Measurements from ENCODE around the gene PLGRKT.
"Not testable (repeated sequence)": the region's sequence is repeated elsewhere in the genome, so short reads cannot be mapped to it uniquely, and the experiment has no call there.

PLGRKT gene

GRCh38 chr9:5388026-5388819 is 49.5 kb downstream of the PLGRKT start:
- in situ Hi-C loops (cut with MboI; ENCODE audit: low sequenced_read_pairs): no loop called here

- in situ Hi-C loops (cut with MboI; ENCODE audit: low sequenced_read_pairs): no loop called here
Observed at GRCh38 chr9:5384436-5384835, 53.3 kb downstream of the PLGRKT start.

GRCh38 chr9:5382479-5382878 is 55.2 kb downstream of the PLGRKT start:
- in situ Hi-C loops (cut with MboI; ENCODE audit: low sequenced_read_pairs): no loop called here

GRCh38 chr9:5375790-5376477 is 61.8 kb downstream of the PLGRKT start:
- in situ Hi-C loops (cut with MboI; ENCODE audit: low sequenced_read_pairs): no loop called here

- in situ Hi-C loops (cut with MboI; ENCODE audit: low sequenced_read_pairs): no loop called here
Observed at GRCh38 chr9:5375091-5375490, 62.6 kb downstream of the PLGRKT start.

GRCh38 chr9:5364294-5365024 is 73.3 kb downstream of the PLGRKT start:
- in situ Hi-C loops (cut with MboI; ENCODE audit: low sequenced_read_pairs): no loop called here

GRCh38 chr9:5361326-5362010 is 76.3 kb downstream of the PLGRKT start:
- in situ Hi-C loops (cut with MboI; ENCODE audit: low sequenced_read_pairs): no loop called here

GRCh38 chr9:5360341-5360740 is 77.4 kb downstream of the PLGRKT start:
- in situ Hi-C loops (cut with MboI; ENCODE audit: low sequenced_read_pairs): no loop called here

- in situ Hi-C loops (cut with MboI; ENCODE audit: low sequenced_read_pairs): no loop called here
Observed at GRCh38 chr9:5357431-5358105, 80.2 kb downstream of the PLGRKT start.

GRCh38 chr9:5355817-5356216 is 81.9 kb downstream of the PLGRKT start:
- in situ Hi-C loops (cut with MboI; ENCODE audit: low sequenced_read_pairs): no loop called here

GRCh38 chr9:5355226-5355625 is 82.5 kb downstream of the PLGRKT start:
- in situ Hi-C loops (cut with MboI; ENCODE audit: low sequenced_read_pairs): no loop called here

GRCh38 chr9:5354184-5354583 is 83.5 kb downstream of the PLGRKT start:
- in situ Hi-C loops (cut with MboI; ENCODE audit: low sequenced_read_pairs): no loop called here

GRCh38 chr9:5352637-5353248 is 85.0 kb downstream of the PLGRKT start:
- in situ Hi-C loops (cut with MboI; ENCODE audit: low sequenced_read_pairs): no loop called here

GRCh38 chr9:5338992-5339981 is 98.4 kb downstream of the PLGRKT start, which contains the start of gene RLN1:
Gene RLN1 (minus strand): TSS chr9:5339876. CDS start chr9:5339746, 130 bp downstream.
- in situ Hi-C loops (cut with MboI; ENCODE audit: low sequenced_read_pairs): not testable (repeated sequence)

GRCh38 chr9:5336688-5337087 is 101.0 kb downstream of the PLGRKT start:
- in situ Hi-C loops (cut with MboI; ENCODE audit: low sequenced_read_pairs): no loop called here

- in situ Hi-C loops (cut with MboI; ENCODE audit: low sequenced_read_pairs): not testable (repeated sequence)
Observed at GRCh38 chr9:5331276-5331675, 106.4 kb downstream of the PLGRKT start.

- in situ Hi-C loops (cut with MboI; ENCODE audit: low sequenced_read_pairs): no loop called here
Observed at GRCh38 chr9:5326893-5327548, 110.7 kb downstream of the PLGRKT start.

GRCh38 chr9:5326187-5326586 is 111.5 kb downstream of the PLGRKT start:
- in situ Hi-C loops (cut with MboI; ENCODE audit: low sequenced_read_pairs): no loop called here

All from HL-60/S4 treated with phorbol 12-myristate 13-acetate at 8.2 ng/mL for 4 days and 3 days (cell line).